SJSA1 (cell line): ENCODE measurements around the gene HES2. TPM values are rescaled to one million over a fixed set of nuclear protein-coding genes. Genes with fewer than 3 reads are reported as not detected.
"Not testable (repeated sequence)": the region's sequence is repeated elsewhere in the genome, so short reads cannot be mapped to it uniquely, and the experiment has no call there.

ENCODE experiments used
- DNase-seq, 2 experiments: peaks; one replicate each; pipeline ENCODE4 v3.0.0-alpha.2; 2015 to 2020; ENCODE audit warnings: low spot score in 2 of 2, low read depth in 1 of 2
- H3K27ac ChIP-seq: fragments of 250-450 bp; sonication (Bioruptor Pico); 2 replicates; pipeline ENCODE4 v1.5.1; 2020; ENCODE audit warnings: mild to moderate bottlenecking, moderate library complexity
- H3K27me3 ChIP-seq: fragments of 250-450 bp; sonication (Bioruptor Pico); replicated peaks from 2 replicates; pipeline ENCODE4 v1.5.1; 2020; ENCODE audit warnings: mild to moderate bottlenecking, moderate library complexity
- H3K36me3 ChIP-seq: fragments of 250-450 bp; sonication (Bioruptor Pico); 2 replicates; pipeline ENCODE4 v1.5.1; 2020; ENCODE audit warnings: mild to moderate bottlenecking
- H3K4me1 ChIP-seq: fragments of 250-450 bp; sonication (Bioruptor Pico); replicated peaks from 2 replicates; pipeline ENCODE4 v1.6.1; 2021; ENCODE audit warnings: mild to moderate bottlenecking
- H3K4me3 ChIP-seq: fragments of 250-450 bp; sonication (Bioruptor Pico); 2 replicates; pipeline ENCODE4 v1.5.1; 2020; ENCODE audit warnings: mild to moderate bottlenecking
- H3K9me3 ChIP-seq: fragments of 250-450 bp; sonication (Bioruptor Pico); replicated peaks from 2 replicates; pipeline ENCODE4 v1.5.1; 2020; ENCODE audit warnings: mild to moderate bottlenecking
- total RNA-seq: library from RNA; depleted of rRNA; stranded (reverse); fragments of >200 nt; shearing (Covaris generic); gene quantifications from 2 replicates; pipeline ENCODE4 v1.2.3, GENCODE V29; 2014

Gene HES2
- total RNA-seq, 1 experiment from 2014 or later: not detected

GRCh38 chr1:6435547-6435946 lies 15.8 kb upstream of the HES2 start:
- no peaks in the 10 kb centered on the region for H3K4me1 ChIP-seq
- no peak overlapping the region for H3K27ac ChIP-seq
- H3K27me3 ChIP-seq: peaks cover 5% of the 10 kb centered on the region
- H3K36me3 ChIP-seq: no peaks in the 10 kb centered on the region
- no peak overlapping the region for H3K4me3 ChIP-seq
- no peaks in the 10 kb centered on the region for H3K9me3 ChIP-seq
- DNase-seq: no peak

GRCh38 chr1:6435129-6435528 lies 15.4 kb upstream of the HES2 start:
- no peaks in the 10 kb centered on the region for H3K4me1 ChIP-seq
- H3K36me3 ChIP-seq: no peaks in the 10 kb centered on the region
- H3K27me3 ChIP-seq: peaks cover 5% of the 10 kb centered on the region
- H3K4me3 ChIP-seq: no peak overlapping the region
- no peak overlapping the region for H3K27ac ChIP-seq
- no peak for DNase-seq
- H3K9me3 ChIP-seq: no peaks in the 10 kb centered on the region

DNA sequence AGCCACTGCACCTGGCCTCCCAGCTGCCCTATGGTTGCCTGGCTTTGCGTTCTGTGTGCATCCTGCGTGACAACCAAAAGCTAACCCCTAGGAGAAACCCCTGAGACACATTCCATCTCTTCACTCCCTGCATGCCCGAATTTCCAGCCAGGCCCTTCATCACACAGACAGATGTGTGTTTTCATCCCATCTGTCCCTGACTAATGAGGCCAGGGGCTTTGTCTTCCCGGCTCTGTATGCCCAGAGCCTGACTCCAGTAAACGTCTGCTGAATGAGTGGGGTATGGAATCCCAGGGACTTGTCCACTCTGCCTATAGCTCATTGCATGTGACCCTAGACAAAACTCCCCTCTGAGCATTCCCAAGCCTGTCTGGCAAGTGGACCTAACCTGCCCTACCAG lies 14.5 kb upstream of the HES2 start:
- no peak overlapping the region for H3K4me3 ChIP-seq
- H3K27me3 ChIP-seq: peaks cover 5% of the 10 kb centered on the region
- H3K9me3 ChIP-seq: no peaks in the 10 kb centered on the region
- no peak for DNase-seq
- H3K4me1 ChIP-seq: no peaks in the 10 kb centered on the region
- H3K36me3 ChIP-seq: no peaks in the 10 kb centered on the region
- H3K27ac ChIP-seq: no peak overlapping the region

- not testable (repeated sequence) for DNase-seq, H3K27me3 ChIP-seq, H3K36me3 ChIP-seq, H3K9me3 ChIP-seq, H3K27ac ChIP-seq, H3K4me3 ChIP-seq, H3K4me1 ChIP-seq
Measured at GRCh38 chr1:6431645-6432579, 12.2 kb upstream of the HES2 start.

DNA sequence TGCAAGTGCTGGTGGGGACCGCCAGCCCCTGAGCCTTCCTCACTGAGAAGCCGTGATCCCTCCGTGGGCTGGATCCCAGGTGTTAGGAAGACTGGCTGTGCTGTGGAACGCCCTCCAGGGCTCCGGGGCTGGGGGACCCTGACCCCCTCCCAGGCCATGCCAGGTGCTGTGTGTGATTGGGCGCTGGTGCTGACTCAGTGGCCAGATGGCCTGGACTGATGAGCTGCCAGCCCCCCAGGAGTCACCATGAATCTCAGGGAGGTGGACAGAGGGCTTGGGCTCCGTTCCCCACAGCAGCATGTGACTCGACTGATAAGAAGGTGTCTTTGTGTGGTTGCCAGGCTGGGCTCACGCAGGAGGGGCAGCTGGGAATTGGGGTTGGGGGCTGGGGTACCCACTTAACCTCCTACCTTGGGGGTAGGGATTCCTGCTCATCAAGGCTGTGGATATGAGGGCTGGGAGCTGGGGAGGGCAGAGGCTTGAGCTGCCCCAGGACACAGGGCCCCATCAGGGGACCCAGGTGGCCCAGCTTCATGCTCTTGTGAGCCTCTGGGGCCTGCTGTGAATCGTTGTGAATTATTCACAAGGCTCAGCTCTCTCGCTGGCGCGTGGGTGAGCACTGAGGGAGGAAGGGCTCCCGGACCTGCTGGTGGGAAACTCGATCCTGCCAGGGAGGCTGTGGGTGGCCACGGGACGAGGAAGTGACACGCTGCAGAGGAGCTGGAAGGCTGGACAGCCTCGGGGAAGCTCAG lies 10.1 kb upstream of the HES2 start:
- not testable (repeated sequence) for H3K27ac ChIP-seq, H3K4me3 ChIP-seq, DNase-seq, H3K36me3 ChIP-seq, H3K9me3 ChIP-seq, H3K4me1 ChIP-seq
- H3K27me3 ChIP-seq: peaks cover 26% of the 10 kb centered on the region

DNA sequence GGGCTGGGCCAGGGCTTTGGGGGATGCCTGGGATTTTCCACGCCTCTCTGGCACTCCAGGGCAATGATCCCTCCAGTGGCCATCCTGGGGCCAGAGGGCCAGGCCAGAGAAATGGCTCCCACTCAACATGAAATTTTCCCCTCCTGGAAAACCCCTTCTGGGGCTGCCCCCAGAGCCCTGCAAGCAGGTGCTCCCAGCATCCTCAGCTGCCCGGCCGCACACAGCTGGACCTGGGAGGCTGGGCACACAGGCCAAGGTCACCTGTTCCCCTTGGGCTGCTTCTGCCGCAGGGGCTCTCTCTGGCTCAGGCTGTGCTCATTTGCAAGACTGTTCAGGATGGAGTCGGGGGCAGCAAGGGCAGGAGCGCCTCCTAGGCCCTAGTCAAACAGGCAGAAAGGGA lies 8.7 kb upstream of the HES2 start:
- H3K36me3 ChIP-seq, H3K4me3 ChIP-seq, DNase-seq, H3K27ac ChIP-seq, H3K4me1 ChIP-seq, H3K9me3 ChIP-seq: not testable (repeated sequence)
- peaks cover 39% of the 10 kb centered on the region for H3K27me3 ChIP-seq

- H3K36me3 ChIP-seq: no peaks in the 10 kb centered on the region
- peaks cover 5% of the 10 kb centered on the region for H3K4me1 ChIP-seq
- peaks cover 46% of the 10 kb centered on the region for H3K27me3 ChIP-seq
- 0 out of 2 replicates have a peak, but pooled peaks cover 2% of the 10 kb centered on the region for H3K9me3 ChIP-seq
- H3K4me3 ChIP-seq: no peak overlapping the region
- no peak overlapping the region for H3K27ac ChIP-seq
- no peak for DNase-seq
Measured at GRCh38 chr1:6427441-6428390, 8.0 kb upstream of the HES2 start.

- Histone ChIP-seq H3K27me3 (peaks cover 53% of the 10 kb centered on the region), H3K4me1 (peaks cover 5% of the 10 kb centered on the region), H3K9me3 (0 out of 2 replicates have a peak, but pooled peaks cover 2% of the 10 kb centered on the region), H3K4me3 (no peak overlapping the region), H3K27ac (no peak overlapping the region), H3K36me3 (no peaks in the 10 kb centered on the region)
- no peak for DNase-seq
Measured at GRCh38 chr1:6426972-6427350, 7.2 kb upstream of the HES2 start.

DNA sequence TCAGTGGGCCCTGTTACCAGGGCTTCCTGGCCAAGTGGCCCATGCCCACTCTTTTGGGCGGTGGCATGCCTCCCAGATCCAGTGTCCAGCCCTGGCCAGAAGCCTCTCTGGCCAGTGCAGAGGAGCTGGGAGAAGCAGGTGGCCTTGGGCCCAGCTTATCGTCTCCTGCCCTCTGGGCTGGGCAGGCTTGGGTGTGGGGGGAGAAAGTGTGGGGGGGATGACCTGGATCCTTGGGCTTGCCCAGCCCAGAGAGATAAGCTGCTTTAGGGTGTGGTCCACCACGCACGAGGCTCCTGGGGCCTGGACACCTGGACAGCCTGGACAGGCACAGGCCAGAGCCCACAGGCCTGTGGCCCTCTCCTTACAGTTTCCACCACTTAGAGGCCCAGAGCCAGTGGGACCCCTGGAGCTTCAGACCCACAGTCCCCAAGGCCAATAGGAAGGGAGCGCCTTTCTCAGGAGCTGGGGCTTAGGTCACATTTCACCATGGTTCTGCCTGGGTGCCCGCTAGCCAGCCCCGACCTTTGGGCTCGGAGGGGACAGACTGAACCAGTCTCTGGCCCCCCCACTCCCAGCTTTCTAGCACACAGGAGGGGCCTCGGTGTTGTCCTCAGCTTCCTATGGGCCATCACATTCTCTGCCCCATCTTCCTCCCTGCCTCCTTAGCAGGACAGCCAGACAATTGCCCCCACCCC lies 6.7 kb upstream of the HES2 start:
- DNase-seq: no peak
- H3K27me3 ChIP-seq: peaks cover 58% of the 10 kb centered on the region
- H3K4me3 ChIP-seq: no peak overlapping the region
- H3K4me1 ChIP-seq: peaks cover 5% of the 10 kb centered on the region
- no peaks in the 10 kb centered on the region for H3K36me3 ChIP-seq
- 0 out of 2 replicates have a peak, but pooled peaks cover 2% of the 10 kb centered on the region for H3K9me3 ChIP-seq
- no peak overlapping the region for H3K27ac ChIP-seq

DNA sequence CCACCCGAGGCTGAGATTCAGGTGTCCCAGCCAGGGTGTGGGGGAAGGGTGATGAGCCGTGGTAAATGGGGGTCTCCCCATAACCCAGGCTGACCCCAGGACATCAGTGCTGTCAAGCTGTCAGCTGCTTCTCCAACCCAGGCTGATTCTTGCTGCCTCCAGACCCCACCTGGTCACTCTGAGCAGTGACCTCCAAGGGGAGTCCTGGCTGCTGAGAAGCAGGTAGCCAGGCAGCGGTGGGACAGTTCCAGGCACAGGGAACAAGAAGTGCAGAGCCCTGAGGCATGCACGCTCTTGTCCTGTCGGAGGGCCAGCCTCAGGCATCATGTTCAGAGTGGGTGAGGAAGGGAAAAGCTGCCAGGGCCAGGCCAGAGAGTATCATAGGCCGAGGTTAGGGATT lies 5.9 kb upstream of the HES2 start:
- Histone ChIP-seq H3K4me3 (no peak overlapping the region), H3K27ac (no peak overlapping the region), H3K9me3 (0 out of 2 replicates have a peak, but pooled peaks cover 2% of the 10 kb centered on the region), H3K27me3 (peaks cover 66% of the 10 kb centered on the region), H3K4me1 (peaks cover 5% of the 10 kb centered on the region), H3K36me3 (no peaks in the 10 kb centered on the region)
- no peak for DNase-seq

- H3K27ac ChIP-seq: no peak within 1 kb of the TSS
- H3K9me3 ChIP-seq: 0 out of 2 replicates have a peak, but pooled peaks cover 2% of the 10 kb centered on the region
- H3K36me3 ChIP-seq: no peaks in the 10 kb centered on the region
- peaks cover 73% of the 10 kb centered on the region for H3K27me3 ChIP-seq
- peaks cover 8% of the 10 kb centered on the region for H3K4me1 ChIP-seq
- no peak for DNase-seq
- no peak within 1 kb of the TSS for H3K4me3 ChIP-seq
Measured at GRCh38 chr1:6424619-6425593, 5.2 kb upstream of the HES2 start, which contains the start of gene ESPN. ESPN (plus strand) TSS chr1:6424776; CDS start chr1:6424956, 180 bp downstream.

- Histone ChIP-seq H3K9me3 (0 out of 2 replicates have a peak, but pooled peaks cover 2% of the 10 kb centered on the region), H3K27me3 (peaks cover 81% of the 10 kb centered on the region), H3K4me1 (peaks cover 11% of the 10 kb centered on the region), H3K4me3 (no peak overlapping the region), H3K27ac (no peak overlapping the region), H3K36me3 (no peaks in the 10 kb centered on the region)
- no peak for DNase-seq
Measured at GRCh38 chr1:6424000-6424565, 4.4 kb upstream of the HES2 start.
